CD4-positive, alpha-beta T cell treated with Interferon alpha-2 for 1 hour (primary cell): ENCODE results near the gene CTSL.

Experiments used
- DNase-seq, 2 donors: peaks; one replicate each; pipeline ENCODE4 v3.0.0-alpha.2; 2020 to 2022

The CTSL gene

DNA sequence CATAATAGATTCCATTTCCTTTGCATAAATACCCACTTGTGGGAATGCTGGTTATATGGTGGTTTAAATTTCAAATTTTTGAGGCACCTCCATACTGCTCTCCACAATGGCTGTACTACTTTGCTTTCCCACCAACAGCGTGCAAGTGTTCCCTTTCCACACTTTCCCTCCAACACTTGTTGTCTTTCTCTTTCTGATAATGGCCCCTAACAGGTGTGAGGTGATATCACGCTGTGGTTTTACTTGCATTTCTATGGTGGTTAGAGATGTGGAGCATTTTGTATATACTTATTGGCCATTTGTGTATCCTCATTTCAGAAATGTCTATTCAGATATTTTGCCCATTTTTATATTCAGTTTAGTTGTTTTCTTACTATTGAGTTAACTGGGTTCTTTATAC, 34.6 kb downstream of the CTSL start:
- DNase-seq, result no peak

DNA sequence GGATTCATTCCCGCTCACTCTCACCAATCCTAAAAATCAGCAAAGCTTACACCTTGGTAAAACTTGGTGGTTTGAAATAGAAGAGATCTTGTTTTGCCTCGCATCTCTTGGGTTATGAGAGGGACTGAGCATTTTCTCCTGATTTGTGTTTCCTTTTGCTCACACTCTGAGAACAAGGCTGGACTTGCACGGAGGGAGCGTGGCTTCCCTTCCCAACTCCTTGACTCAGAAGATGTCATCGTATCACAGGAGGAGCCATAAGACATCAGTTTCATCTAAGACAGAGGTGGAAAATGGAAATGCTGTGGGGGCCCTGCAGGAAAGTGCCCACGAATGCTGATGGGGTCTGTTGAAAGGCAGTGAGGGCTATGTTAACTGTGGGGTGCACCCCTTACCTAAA, 37.4 kb downstream of the CTSL start:
- no peak for DNase-seq

DNA sequence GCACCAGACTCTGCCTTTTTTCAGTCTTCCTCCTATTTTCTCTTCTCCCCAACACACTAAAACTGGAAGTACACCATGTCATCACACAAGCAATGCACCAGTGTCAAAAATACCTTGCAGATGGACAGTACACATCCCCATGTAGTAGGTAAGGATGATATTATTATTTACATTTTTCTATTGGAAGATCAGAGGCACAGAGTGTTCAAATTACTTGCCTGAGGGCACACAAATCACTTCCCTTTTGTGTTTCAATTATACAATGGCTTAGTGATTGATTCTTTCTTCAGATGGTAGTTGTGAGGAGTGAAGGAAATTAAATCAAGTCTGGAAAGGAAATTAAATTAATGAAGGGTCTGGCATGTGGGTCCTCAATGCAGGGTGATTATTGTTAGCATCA, 39.6 kb downstream of the CTSL start:
- no peak for DNase-seq

DNA sequence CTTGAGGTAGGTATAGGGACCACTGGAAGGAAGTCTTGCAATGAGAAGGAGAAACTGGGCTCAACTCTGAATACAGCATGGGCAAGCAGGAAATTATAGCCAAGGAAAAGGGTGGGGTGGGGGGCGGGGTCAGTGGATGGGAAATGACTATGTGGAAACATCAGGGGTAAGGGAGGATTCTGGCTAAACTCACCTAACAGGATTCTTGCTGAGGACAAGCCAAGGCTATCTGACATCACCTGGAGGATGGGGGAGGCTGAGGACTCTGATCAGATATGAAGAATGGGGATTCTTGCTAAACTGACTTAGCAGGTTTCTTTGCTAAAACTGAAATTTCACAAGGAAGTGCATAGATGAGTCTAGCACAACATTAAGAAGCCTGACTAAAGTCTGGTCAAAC, 40.8 kb downstream of the CTSL start:
- no peak for DNase-seq

DNA sequence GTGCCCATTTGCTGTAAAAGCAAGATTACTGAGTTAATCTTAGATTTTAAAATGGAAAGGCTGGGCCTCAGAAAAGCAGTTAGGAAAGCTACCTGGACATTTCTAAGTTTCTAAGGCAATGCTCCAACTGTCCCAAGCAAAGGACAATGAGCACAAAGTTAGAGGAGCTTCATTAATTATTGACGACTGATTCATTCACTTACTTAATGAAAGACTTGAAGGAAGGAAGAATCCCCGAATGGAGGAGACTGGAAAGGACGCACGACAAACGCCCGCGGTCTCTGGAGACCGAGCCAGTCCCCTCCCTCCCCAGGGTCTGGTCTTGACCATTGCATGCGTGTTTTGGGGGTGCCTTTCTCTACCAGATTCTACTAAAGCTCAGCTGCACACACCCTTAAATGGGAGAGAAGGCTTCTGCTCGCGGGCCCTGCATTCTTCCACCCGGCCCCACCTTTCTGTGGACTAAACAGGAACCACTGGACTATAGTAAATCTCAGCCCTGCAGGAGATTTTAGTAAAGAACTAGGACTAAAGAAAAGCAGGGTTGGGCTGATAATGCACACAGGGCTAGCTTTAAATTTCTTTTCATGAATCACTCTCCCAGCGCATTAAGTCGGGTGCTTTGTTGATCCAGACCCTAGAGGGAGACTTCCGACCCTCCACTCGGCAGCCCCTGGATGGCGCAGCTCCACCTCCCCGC, 44.8 kb downstream of the CTSL start:
- DNase-seq, result no peak

DNA sequence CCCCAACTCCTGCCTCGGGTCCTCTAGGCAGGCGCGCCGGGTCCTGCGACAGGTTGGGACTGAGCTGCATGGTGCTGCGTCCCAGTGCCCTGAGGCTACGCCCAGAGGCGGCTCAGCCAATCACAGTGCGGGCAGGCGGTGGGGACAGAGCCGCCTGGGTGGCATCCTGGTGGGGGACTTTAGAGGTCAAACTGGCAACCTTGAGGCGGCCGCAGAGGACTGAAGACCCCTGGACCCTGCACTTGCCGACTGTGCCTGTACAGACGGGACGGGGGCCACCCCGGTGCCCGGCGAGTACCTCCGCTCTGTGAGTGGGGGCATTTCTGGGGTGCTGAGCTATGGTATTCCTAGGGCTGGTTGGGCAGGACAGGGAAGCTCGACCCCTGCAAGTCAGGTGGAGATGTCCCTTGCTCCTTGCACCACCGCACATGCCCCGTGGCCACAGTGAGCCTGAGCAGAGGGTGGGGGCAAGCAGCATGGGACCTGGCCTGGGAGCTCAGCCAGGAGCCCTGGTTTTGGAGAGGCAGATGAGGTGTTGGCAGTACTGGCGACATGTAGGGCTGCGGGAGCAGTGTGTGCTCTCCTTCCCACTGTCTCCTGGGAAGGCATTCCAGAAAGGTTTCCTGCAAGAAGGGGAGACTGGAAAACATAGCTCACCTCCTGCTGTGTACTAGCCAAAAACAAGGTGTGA, 45.5 kb downstream of the CTSL start:
- DNase-seq, result no peak

DNA sequence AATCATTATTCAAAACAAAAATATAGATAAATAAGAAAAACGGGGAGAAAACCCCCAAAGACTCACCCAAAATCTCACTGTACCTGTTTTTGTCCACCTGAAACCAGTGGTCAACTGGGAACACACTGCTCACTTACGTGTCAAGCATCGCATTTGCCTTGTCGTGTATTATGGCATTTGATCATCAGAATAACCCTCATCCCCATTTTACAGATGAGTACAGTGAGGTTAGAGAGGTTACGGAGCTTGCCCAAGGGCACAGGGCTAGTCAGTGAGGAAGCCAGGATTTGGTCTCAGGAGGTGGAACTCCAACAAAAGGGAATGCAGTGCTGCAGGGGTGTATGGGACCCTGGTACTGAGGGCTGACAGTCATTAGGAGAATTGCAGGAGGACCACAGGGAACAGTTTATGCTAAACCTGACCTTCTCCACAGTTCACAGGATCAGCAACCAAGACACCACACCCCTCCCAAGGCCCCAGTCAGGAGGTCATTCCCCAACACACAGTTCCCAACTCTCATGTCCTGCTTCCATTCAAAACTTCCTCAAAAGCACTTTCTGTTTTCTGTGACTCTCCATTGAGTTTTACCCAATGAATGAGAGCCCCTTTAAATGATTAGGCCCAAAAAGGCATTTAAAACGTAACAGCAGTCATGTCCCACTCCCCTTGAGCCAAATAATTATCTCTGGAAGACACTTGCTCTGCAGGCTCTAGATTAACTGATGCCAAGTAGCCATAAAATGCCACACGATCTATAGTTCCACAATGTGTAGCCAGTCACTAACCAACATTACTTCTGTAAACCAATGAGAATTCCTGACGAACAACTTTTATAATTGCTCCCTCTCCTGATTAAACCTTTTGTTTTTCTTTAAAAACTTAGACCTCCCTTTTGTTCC, 50.8 kb downstream of the CTSL start:
- DNase-seq, result no peak

DNA sequence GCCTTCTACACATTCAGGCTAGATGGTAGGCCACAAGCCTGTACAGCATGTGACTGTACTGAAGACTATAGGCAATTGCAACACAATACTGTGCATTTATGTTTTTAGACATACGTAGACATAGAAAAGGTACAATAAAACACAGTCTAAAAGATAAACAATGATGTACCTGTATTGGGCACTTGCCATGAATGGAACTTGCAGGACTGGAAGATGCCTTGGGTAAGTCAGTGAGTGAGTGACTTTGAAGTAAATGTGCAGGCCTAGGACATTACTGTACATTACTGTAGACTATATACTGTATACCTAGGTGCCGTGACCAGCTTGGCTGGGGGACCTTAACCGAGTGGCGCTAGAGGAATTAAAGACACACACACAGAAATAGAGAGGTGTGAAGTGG, 53.1 kb downstream of the CTSL start:
- DNase-seq, result no peak
